22Rv1 (cell line): ENCODE results near the gene STAMBP.

ENCODE experiments used
- H3K27ac ChIP-seq: fragments of 450-650 bp; 2 replicates; pipeline ENCODE4 v1.5.1; 2017
- CTCF ChIP-seq: fragments of 450-650 bp; IDR thresholded peaks from 2 replicates; pipeline ENCODE4 v1.5.1; 2017; ENCODE audit warnings: mild to moderate bottlenecking
- ZFX ChIP-seq: fragments of 450-650 bp; IDR thresholded peaks from 2 replicates; pipeline ENCODE4 v1.6.1; 2017; ENCODE audit warnings: antibody characterized with exemption, borderline replicate concordance

STAMBP gene

DNA sequence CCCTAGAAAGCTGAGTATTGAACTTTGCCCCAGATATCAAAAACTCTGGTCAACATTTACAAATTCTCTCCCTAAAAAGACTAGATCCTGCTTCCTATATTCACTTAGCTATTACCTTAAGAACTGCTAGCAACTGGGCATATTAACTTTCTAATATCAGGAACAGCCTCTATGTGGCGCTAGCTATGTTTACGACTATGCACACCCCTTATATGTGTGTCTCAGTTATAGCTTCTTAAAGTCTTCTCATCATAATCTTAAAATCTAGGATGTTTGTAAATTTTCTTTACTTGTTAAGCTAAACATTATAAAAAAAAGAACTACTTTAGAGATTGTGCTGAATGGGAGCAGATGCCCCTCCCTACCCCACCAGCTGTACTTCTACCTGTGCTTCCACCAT lies 1.7 kb upstream of the STAMBP start:
- no peak overlapping the region for H3K27ac ChIP-seq
- TF ChIP-seq ZFX: no peak
- TF ChIP-seq CTCF: peak; percentile 45

DNA sequence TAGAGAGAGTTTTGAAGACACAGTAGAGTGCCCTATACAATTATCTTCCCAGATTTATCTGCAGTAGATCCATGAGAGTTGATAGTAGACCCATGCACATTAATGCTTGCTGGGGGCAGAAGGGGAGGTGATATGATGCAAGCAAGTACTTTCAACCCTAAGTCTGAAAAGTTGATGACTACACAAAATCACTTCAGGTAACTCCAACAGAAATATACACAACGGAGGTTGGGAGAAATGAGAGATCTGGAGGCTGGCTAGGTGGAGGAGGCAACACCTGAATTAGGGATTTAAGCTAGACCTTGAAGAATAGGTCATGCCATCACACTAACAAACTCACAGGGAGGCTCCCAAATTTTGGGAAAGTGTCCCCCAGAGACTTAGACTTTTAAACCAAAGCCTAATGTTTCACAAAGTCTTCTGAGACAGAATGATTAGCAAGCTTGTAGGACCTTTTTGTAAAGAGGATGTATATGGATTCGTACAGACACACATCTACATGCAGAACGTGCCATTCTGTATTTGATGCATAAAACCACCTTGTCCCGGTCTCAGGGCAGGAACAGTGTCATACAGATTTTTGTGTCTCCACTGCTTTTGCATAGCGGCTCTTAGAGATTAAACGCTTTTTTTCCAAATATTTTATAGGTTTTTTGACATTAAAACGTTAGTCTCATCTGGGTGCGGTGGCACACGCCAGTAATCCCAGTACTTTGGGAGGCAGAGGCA lies 937 bp upstream of the STAMBP start:
- TF ChIP-seq CTCF (no peak), ZFX (no peak)

DNA sequence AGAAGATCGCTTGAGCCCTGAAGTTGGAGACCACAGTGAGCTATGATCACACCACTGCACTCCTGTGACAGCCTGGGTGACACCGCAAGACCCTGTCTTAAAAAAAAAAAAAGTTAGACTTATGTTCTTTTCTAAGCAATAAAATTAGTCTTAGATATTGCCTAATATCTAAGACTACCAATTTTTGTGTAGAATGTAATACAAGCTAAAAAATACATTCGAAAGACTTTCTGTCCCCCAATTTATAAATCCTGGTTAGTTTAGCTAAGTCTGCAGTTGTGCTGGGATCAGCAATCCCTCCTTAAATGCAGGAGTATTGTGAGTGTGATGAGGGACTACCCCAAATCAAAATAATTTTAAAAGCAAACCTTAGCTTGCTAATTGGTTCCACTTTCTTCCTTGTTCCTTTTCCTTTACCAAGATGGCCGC lies 358 bp upstream of the STAMBP start:
- TF ChIP-seq CTCF (no peak), ZFX (no peak)
- H3K27ac ChIP-seq: peak overlapping the region; percentile 73

More for the DNA sequence above, 937 bp upstream of the STAMBP start:
- H3K27ac ChIP-seq: peak overlapping the region; percentile 73

DNA sequence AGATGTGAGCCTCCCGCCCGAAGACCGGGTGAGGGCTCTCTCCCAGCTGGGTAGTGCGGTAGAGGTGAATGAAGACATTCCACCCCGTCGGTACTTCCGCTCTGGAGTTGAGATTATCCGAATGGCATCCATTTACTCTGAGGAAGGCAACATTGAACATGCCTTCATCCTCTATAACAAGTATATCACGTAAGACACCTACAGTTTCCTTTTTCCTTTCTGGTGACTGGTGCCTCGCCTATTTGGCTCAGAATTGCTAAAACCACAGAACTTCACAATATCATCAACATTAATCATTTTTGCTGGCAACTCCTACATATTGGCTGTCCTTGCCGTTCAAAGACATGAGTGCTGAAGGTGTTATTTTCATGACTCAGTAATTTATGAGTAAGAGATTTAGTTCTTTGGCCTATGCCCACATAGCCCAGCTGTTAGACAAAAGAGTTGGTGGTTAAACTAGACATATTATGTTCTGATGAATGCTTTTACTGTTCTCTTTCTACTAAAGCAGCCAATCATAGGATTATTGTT lies 2.2 kb downstream of the STAMBP start:
- no peak overlapping the region for H3K27ac ChIP-seq
- TF ChIP-seq CTCF: no peak
- no peak for TF ChIP-seq ZFX

DNA sequence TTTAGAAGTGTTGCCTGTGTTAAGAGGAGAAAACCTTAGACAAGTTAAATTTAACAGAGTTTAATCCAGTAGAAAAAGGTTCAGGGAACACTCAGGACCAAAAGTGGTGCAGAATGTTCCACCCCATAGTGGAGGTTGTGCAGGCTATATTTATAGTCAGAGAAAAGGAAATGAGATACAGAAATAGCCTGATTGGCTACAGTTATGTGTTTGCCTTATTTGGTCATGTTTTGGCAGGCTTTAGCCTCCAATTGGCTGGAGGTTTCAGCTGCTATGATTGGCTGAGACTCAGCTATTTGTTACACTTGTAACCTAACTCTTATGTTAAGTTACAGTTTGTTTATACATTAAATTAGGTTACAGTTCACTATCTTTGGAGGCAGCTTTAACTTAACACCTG lies 4.2 kb downstream of the STAMBP start:
- TF ChIP-seq CTCF (no peak), ZFX (no peak)
- H3K27ac ChIP-seq: peak overlapping the region; percentile 79

GRCh38 chr2:73836141-73836943 lies 7.6 kb downstream of the STAMBP start:
- no peak for TF ChIP-seq CTCF
- no peak for TF ChIP-seq ZFX
- H3K27ac ChIP-seq: no peak overlapping the region
